HG02884 (cell line): ENCODE results near the gene THSD8.

Experiments used
- ATAC-seq: cut with Tn5 transposase; IDR thresholded peaks from one replicate; pipeline ENCODE4 v1.9.1; 2021; ENCODE audit warnings: mild to moderate bottlenecking, moderate library complexity; ENCODE audit not compliant: unreplicated experiment

The THSD8 gene

GRCh38 chr19:12847159-12848139 is 45.6 kb downstream of the THSD8 start:
- no peak for ATAC-seq
